IMR-90 (cell line): ENCODE data around the gene MFN2. TPM values are rescaled to one million over a fixed set of nuclear protein-coding genes. Genes with fewer than 3 reads are reported as not detected.
A peak's percentile ranks its signal among the peaks of the same experiment; 100 is the strongest.

Experiments used
- ATAC-seq: fragments of 200-7000 bp; cut with Tn5 transposase; 2 replicates; pipeline ENCODE4 v1.9.1; 2020; ENCODE audit warnings: low read depth, mild to moderate bottlenecking, moderate library complexity
- BruUV-seq: library from RNA; stranded (reverse); fragments of 400-500 nt; replicated peaks from 2 replicates; lab custom pipeline; 2021; lab: Mats Ljungman, UMichigan
- CTCF ChIA-PET: fragments of 300-600 bp; formaldehyde crosslinking; extraction: SDS; loops from one replicate; lab custom pipeline; 2021; ENCODE audit warnings: antibody characterized with exemption; lab: Yijun Ruan, JAX
- POLR2A ChIA-PET: fragments of 300-600 bp; sonication (Branson Sonifier 250); formaldehyde crosslinking; loops from one replicate; lab custom pipeline; 2022; ENCODE audit warnings: antibody characterized with exemption; ENCODE audit not compliant: unreplicated experiment; lab: Charles Lee
- DNase-seq: peaks from one replicate; pipeline ENCODE4 v3.0.0; 2013
- H2AFZ ChIP-seq: replicated peaks from 2 replicates; pipeline ENCODE3; 2013; ENCODE audit warnings: low read length, mild to moderate bottlenecking; ENCODE audit not compliant: poor library complexity
- H2AK5ac ChIP-seq: 2 replicates; pipeline ENCODE4 v1.6.1; 2013; ENCODE audit warnings: low read depth, low read length, inconsistent platforms
- H2AK9ac ChIP-seq: replicated peaks from 2 replicates; pipeline ENCODE3; 2013; ENCODE audit warnings: mild to moderate bottlenecking, low read depth, low read length, moderate library complexity; ENCODE audit not compliant: poor library complexity
- H2BK120ac ChIP-seq: 2 replicates; pipeline ENCODE4 v1.6.1; 2013; ENCODE audit warnings: low read depth, low read length, inconsistent platforms
- H2BK15ac ChIP-seq: 3 replicates; pipeline ENCODE4 v1.6.1; 2013; ENCODE audit warnings: low read depth, low read length, inconsistent platforms
- H2BK20ac ChIP-seq: 2 replicates; pipeline ENCODE4 v1.6.1; 2013; ENCODE audit warnings: low read depth, mild to moderate bottlenecking, inconsistent platforms, low read length, moderate library complexity
- H2BK5ac ChIP-seq: 2 replicates; pipeline ENCODE4 v1.6.1; 2013; ENCODE audit warnings: mild to moderate bottlenecking, low read depth, low read length, inconsistent platforms; ENCODE audit not compliant: poor library complexity, severe bottlenecking
- H3K14ac ChIP-seq: replicated peaks from 2 replicates; pipeline ENCODE4 v1.6.1; 2013; ENCODE audit warnings: low read depth, low read length, inconsistent platforms
- H3K18ac ChIP-seq: 2 replicates; pipeline ENCODE4 v1.6.1; 2013; ENCODE audit warnings: low read depth, low read length, control low read depth
- H3K23ac ChIP-seq: 2 replicates; pipeline ENCODE4 v1.6.1; 2013; ENCODE audit warnings: low read depth, low read length, inconsistent platforms
- H3K27ac ChIP-seq: 2 replicates; pipeline ENCODE4 v1.5.1; 2013; ENCODE audit warnings: mild to moderate bottlenecking, control low read depth, low read length; ENCODE audit not compliant: insufficient read depth
- H3K27me3 ChIP-seq: 2 replicates; pipeline ENCODE4 v1.6.1; 2013; ENCODE audit warnings: low read length; ENCODE audit not compliant: control insufficient read depth, insufficient read depth
- H3K36me3 ChIP-seq: 2 replicates; pipeline ENCODE4 v1.6.1; 2013; ENCODE audit warnings: low read length, mixed read lengths; ENCODE audit not compliant: control insufficient read depth, insufficient read depth
- H3K4ac ChIP-seq: 2 replicates; pipeline ENCODE4 v1.6.1; 2013; ENCODE audit warnings: low read depth, low read length, inconsistent platforms
- H3K4me1 ChIP-seq: 2 replicates; pipeline ENCODE4 v1.6.1; 2013; ENCODE audit warnings: low read length, mixed read lengths; ENCODE audit not compliant: control insufficient read depth, insufficient read depth
- H3K4me2 ChIP-seq: 2 replicates; pipeline ENCODE4 v1.6.1; 2013; ENCODE audit warnings: low read depth, mild to moderate bottlenecking, control low read depth, low read length, moderate library complexity
- H3K4me3 ChIP-seq: 2 replicates; pipeline ENCODE4 v1.5.1; 2013; ENCODE audit warnings: low read depth, mild to moderate bottlenecking, control low read depth, low read length, moderate library complexity; ENCODE audit not compliant: insufficient read depth
- H3K56ac ChIP-seq: 2 replicates; pipeline ENCODE4 v1.6.1; 2013; ENCODE audit warnings: low read length, inconsistent platforms; ENCODE audit not compliant: insufficient read depth; ENCODE audit errors: extremely low read depth
- H3K79me1 ChIP-seq, 2 experiments: 2 replicates each; pipeline ENCODE4 v1.6.1; 2013; ENCODE audit warnings: low read length in 2 of 2, inconsistent platforms in 1 of 2, low read depth in 1 of 2
- H3K9ac ChIP-seq: 2 replicates; pipeline ENCODE4 v1.6.1; 2013; ENCODE audit warnings: low read depth, low read length, control low read depth
- H3K9me1 ChIP-seq: 2 replicates; pipeline ENCODE4 v1.6.1; 2013; ENCODE audit warnings: low read length, inconsistent platforms; ENCODE audit not compliant: insufficient read depth
- H3K9me3 ChIP-seq: 2 replicates; pipeline ENCODE4 v1.6.1; 2013; ENCODE audit warnings: low read length; ENCODE audit not compliant: control insufficient read depth, insufficient read depth
- H4K20me1 ChIP-seq: 2 replicates; pipeline ENCODE4 v1.6.1; 2013; ENCODE audit warnings: low read length, inconsistent platforms; ENCODE audit not compliant: insufficient read depth
- H4K5ac ChIP-seq: 2 replicates; pipeline ENCODE4 v1.6.1; 2013; ENCODE audit warnings: mild to moderate bottlenecking, low read depth, low read length, control low read depth
- H4K8ac ChIP-seq, 2 experiments: 2 replicates each; pipeline ENCODE4 v1.6.1; 2013; ENCODE audit warnings: low read depth in 2 of 2, low read length in 2 of 2, control low read depth in 1 of 2, inconsistent platforms in 1 of 2
- H4K91ac ChIP-seq: 2 replicates; pipeline ENCODE4 v1.6.1; 2013; ENCODE audit warnings: low read depth, low read length, inconsistent platforms; ENCODE audit not compliant: insufficient read depth
- CEBPB ChIP-seq: IDR thresholded peaks from 2 replicates; pipeline ENCODE4 v1.6.1; 2012; ENCODE audit warnings: low read depth, low read length, improper control_type of control experiment
- CHD1 ChIP-seq: IDR thresholded peaks from 2 replicates; pipeline ENCODE4 v1.6.1; 2012; ENCODE audit warnings: low read depth, low read length, improper control_type of control experiment
- WGBS, 2 experiments: methylation state at CpG; one replicate each; pipeline versions ENCODE4 v1.1.5 to v1.1.7; 2013; ENCODE audit warnings: missing lambda C conversion rate in 2 of 2; ENCODE audit not compliant: insufficient read length in 1 of 2; ENCODE audit errors: extremely low coverage in 2 of 2; 5-methylcytosine and 5-hydroxymethylcytosine counted together
- dilution Hi-C: fragments of 300-500 bp; cut with HindIII; formaldehyde crosslinking; loops from one replicate; pipeline ENCODE4 v1.14.3; 2018; ENCODE audit warnings: low sequenced_read_pairs; ENCODE audit not compliant: unreplicated experiment
- in situ Hi-C: fragments of 300-500 bp; cut with MboI; formaldehyde crosslinking; loops from 3 replicates; pipeline ENCODE4 v1.14.3; 2019; ENCODE audit warnings: low sequenced_read_pairs, inconsistent platforms, mixed read lengths
- intact Hi-C: fragments of 100-400 bp; cut with micrococcal nuclease; formaldehyde crosslinking; loops from 2 replicates; pipeline ENCODE4 v1.10.0; 2022
- polyA plus RNA-seq, 3 experiments: library from polyadenylated mRNA; depleted of rRNA; stranded (reverse); fragments of >200 nt; gene quantifications; 2 replicates each; pipeline ENCODE4 v1.2.3, GENCODE V29; 2012; ENCODE audit warnings: low replicate concordance in 1 of 3
- total RNA-seq: library from RNA; depleted of rRNA; stranded (reverse); fragments of >200 nt; gene quantifications from 2 replicates; pipeline ENCODE4 v1.2.3, GENCODE V29; 2012

The MFN2 gene
- total and polyA plus RNA-seq, 2 of the 4 experiments (the other 2 are of a cell fraction): 52.8 to 84.2 TPM

- H4K8ac ChIP-seq: peak overlapping the region; percentile 79 to 96
- H3K27ac ChIP-seq: peak overlapping the region; percentile 58
- H2BK5ac ChIP-seq: peak overlapping the region; percentile 85
- peak overlapping the region; percentile 37; the same call in 1 of the 2 replicates for H3K4me2 ChIP-seq
- peaks cover 3 to 21% of the 10 kb centered on the region in 2 experiments; a peak in 2 of 4 replicates for H3K79me1 ChIP-seq
- no peaks in the 10 kb centered on the region for H4K20me1 ChIP-seq
- no peaks in the 10 kb centered on the region for H3K9me3 ChIP-seq
- intact Hi-C loops: no loop called here
- peaks cover 13% of the 10 kb centered on the region for H3K9me1 ChIP-seq
- ATAC-seq: no peak
- WGBS, 2 experiments: 80% methylated on average over 2 of the region's 7 CpGs; no CpG with 5 or more reads in 1 of the 2 experiments
- H3K14ac ChIP-seq: peak overlapping the region; percentile 72
- H2BK20ac ChIP-seq: peak overlapping the region; percentile 88
- no TSS peak for BruUV-seq
- CTCF ChIA-PET: interaction anchor here (0.7 kb wide), 1 partner anchor 93 kb away, joined by 3 read pairs; no protein-coding TSS in a partner anchor
- H4K5ac ChIP-seq: peak overlapping the region; percentile 96
- H4K91ac ChIP-seq: peak overlapping the region; percentile 92
- peak overlapping the region; percentile 87 for H2AK9ac ChIP-seq
- POLR2A ChIA-PET: interaction anchor here (0.6 kb wide), 1 partner anchor 121 kb away, joined by 5 read pairs; no protein-coding TSS in a partner anchor
- peak overlapping the region; percentile 59; the same call in 2 of the 3 replicates for H2BK15ac ChIP-seq
- peak; percentile 83 for DNase-seq
- no peaks in the 10 kb centered on the region for H3K36me3 ChIP-seq
- peak overlapping the region; percentile 33; the same call in 1 of the 2 replicates for H3K23ac ChIP-seq
- in situ Hi-C loops: no loop called here
- H3K9ac ChIP-seq: peak overlapping the region; percentile 21; the same call in 1 of the 2 replicates
- H3K4me3 ChIP-seq: no peak overlapping the region
- H3K4me1 ChIP-seq: peaks cover 20% of the 10 kb centered on the region
- H3K4ac ChIP-seq: peak overlapping the region; percentile 87
- H2BK120ac ChIP-seq: peak overlapping the region; percentile 91; the same call in 1 of the 2 replicates
- H3K18ac ChIP-seq: peak overlapping the region; percentile 97
- H3K27me3 ChIP-seq: no peaks in the 10 kb centered on the region
- H2AFZ ChIP-seq: peak overlapping the region; percentile 87
- H3K56ac ChIP-seq: no peak overlapping the region
- no peak for TF ChIP-seq CHD1
- TF ChIP-seq CEBPB: peak; percentile 42; the same call in 1 of the 2 replicates
- dilution Hi-C loops: no loop called here
- H2AK5ac ChIP-seq: peak overlapping the region; percentile 99
Measured at GRCh38 chr1:11930571-11931445, 49.4 kb upstream of the MFN2 start.
